ENCODE data around the gene MAFG.

The MAFG gene

DNA sequence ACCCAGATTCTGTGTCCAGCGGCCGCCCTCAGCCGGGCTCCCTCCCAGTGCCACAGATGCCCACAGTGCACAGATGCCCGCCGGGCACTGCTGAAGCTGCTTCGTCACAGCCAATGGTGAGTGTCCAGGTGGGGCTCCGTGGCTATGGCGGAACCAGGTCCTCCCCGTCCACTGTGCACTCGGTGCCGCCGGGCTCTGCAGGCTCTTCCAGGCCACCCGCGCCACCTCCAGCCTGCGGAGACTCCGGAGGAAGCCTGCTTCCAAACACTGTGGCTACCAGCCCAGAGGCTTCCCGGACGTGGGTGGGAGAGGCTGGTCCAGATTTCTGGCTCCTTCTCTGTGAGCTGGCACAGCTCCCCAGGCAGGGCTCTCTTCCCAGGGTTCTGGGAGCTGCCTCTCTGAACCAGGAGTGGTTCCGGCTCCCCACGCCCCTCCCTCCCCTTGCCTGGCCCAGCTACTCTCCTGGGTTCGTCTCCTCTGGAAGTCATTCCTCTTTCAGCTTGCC lies 12.4 kb upstream of the MAFG start:
- DNase-seq (ENCODE audit: low read depth, low spot score), result no peak

GRCh38 chr17:81939218-81939617 lies 11.7 kb upstream of the MAFG start:
- DNase-seq (ENCODE audit: low read depth, low spot score), result no peak

DNA sequence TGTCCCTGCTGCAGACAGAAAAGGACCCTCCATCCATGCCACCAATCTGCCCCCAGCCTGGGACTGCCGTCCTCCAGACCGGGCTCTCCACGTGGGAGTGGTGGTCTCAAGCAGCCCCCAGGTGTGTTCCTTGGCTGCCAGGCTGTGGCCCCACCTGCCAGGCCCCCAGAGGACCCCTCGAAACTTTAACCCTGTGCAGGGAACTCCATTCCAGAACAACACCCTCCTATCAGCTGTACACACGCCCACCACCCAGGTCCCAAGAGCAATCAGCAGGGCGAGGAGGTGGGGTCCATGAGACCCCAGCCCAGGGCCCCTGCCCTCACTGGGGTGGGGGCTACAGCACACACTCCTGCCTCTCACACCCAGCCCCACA lies 8.2 kb upstream of the MAFG start:
- DNase-seq (ENCODE audit: low read depth, low spot score), result no peak

GRCh38 chr17:81934850-81935708 lies 7.5 kb upstream of the MAFG start:
- DNase-seq (ENCODE audit: low read depth, low spot score), result no peak

DNA sequence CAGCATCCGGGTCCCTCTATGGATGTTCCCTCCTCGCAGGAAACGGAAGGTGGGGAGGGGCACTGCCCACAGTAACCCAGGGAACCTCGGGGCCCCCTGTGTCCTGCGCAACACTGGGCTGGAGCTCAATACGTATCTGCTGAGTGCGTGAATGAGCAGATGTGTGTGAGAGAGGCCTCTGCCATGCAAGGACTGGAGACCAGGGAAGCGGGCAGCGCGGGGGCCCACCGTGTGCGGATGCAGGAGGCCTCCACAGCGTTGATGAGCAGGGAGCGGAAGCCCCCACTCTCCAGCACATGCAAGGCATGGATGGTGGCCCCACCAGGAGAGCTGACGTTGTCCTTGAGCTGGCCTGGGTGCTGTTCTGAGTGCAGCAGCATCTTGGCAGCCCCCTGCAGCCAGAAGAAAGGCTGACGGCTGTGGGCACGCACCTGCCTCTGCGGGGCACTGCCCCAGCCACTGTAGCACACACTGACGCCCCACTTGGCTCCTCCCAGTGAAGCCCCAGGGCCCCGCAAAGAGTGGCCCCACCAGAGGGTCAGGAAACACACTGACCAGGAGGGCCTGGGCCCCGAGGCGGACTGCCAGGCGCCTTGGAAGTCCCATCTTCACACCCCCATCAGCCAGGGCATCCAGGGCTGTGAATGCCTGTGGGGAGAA lies 6.7 kb upstream of the MAFG start:
- DNase-seq (ENCODE audit: low read depth, low spot score), result no peak

GRCh38 chr17:81933178-81933699 lies 5.7 kb upstream of the MAFG start:
- no peak for DNase-seq (ENCODE audit: low read depth, low spot score)

DNA sequence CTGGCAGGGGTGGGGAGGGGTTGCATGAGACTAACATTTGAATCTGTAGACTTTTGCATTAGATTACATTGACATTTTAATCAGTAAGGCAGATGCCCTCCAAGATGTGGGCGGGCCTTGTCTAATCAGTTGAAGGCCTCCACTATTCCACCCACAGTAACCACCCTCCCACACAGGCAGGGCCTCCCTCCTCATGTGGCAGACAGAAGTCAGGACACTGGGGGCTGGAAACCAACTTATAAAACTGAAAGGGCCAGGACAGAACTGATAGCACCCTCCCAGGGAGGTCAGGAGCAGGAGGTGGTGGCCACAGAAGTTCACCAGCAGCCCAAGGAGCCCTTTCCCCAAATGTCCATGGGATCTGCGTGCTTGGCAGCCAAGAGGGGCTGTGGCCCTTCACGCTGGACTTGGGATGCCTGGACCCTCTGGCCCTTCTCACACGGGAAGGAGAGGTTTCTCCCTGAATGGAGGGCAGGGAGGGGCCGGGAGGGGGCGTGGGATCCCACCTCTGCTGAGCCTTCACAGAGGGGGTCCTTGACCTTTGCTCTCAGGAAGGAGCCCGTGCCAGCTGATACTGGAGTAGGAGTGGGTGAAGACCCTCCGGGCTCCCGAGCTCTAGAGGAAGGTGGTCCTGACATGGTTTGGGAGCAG lies 4.9 kb upstream of the MAFG start:
- no peak for DNase-seq (ENCODE audit: low read depth, low spot score)

DNA sequence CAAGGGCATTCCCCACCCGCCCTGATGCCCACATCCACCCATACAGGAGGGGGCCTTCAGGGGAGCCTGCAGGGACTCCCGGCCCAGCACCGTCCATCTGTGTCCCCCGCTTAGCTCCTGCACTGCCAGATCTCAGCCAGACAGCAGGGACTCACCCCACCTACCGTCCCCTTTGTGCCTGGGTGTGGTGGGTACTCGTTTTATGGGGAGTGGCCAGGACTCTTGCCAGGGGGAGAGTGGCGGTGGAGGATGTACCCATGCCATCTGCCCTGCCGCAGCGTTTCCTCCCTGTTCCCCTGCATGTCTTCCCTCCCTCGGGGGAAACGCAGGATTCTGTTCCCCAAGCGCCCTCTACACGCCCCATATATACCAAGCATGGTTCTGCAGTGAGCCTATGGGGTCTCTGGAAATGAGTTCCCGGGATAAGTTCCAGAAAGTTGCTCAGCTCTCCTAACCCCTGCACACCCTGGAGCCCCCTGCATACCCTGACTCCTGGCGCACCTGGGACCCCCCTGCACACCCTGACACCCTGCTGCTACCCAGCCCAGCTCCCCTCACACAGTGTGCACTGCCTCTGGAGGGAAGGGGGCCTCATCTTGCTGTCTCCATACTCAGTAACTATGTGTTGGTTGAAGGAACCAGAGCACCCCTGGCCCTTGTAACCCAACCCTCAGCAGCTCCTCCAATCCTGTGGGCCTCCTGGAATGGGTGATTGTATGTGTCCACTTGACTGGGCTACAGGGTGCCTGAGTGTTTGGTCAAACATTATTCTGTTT lies 4.2 kb upstream of the MAFG start:
- no peak for DNase-seq (ENCODE audit: low read depth, low spot score)

DNA sequence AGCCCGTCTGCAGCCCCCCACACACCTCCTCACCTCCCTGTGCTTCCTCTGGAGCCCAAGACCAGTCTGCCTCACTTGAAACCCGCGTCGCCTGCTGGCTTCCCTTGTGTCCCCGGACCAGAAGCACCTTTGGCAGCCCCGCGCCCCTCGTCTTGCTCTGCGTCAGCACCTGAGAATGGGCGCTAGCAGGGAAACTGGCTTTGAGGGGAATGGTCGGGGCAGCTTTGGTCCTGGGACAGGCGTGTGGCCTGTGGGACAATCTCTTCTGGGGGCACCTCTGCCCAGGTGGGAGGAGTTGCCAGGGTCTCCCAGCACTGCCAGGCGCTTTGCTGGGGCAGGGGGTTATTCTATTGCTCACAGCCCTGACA lies 3.6 kb upstream of the MAFG start:
- no peak for DNase-seq (ENCODE audit: low read depth, low spot score)

DNA sequence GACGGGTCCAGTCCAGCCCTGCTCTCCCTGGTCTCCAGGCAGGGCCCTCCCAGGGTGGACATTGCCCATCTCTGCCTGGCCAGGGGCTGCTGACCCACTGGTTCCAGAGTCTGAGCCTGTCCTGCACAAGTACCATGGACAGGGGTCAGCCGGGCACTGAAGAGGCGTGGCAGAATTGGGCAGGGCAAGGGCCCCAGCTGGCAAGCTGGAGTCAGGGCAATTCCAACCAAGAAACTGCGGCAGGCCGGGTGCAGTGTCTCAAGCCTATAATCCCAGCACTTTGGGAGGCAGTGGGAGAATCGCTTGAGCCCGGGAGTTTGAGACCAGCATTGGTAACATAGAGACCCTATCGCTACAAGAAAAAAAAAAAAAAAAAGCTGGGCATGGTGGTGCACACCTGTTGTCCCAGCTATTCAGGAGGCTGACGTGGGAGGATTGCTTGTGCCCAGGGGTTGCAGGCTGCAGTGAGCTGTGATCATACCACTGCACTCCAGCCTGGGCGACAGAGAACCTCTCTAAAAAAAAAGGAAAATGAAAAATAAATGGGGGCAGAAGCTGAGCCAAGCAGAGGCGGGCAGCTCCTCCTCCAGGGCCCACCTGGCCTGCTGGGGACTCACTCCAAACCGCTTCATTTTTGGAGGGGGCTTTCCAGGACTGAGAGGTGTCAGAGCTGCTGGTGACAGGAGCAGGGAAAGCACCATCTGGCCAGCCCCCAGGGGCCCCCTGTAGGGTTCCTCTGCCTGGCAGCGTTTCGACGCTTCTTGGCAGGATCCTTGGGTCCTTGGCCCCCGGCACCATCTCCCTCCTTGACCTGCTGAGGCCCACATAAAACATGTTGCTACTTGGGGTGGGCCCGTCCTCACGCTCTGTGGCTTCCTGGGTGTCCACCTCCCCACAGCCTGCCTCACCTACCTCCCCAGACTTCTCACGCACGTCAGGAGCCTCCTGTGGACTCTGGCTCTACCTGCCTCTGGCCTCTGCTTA lies 2.9 kb upstream of the MAFG start:
- no peak for DNase-seq (ENCODE audit: low read depth, low spot score)

DNA sequence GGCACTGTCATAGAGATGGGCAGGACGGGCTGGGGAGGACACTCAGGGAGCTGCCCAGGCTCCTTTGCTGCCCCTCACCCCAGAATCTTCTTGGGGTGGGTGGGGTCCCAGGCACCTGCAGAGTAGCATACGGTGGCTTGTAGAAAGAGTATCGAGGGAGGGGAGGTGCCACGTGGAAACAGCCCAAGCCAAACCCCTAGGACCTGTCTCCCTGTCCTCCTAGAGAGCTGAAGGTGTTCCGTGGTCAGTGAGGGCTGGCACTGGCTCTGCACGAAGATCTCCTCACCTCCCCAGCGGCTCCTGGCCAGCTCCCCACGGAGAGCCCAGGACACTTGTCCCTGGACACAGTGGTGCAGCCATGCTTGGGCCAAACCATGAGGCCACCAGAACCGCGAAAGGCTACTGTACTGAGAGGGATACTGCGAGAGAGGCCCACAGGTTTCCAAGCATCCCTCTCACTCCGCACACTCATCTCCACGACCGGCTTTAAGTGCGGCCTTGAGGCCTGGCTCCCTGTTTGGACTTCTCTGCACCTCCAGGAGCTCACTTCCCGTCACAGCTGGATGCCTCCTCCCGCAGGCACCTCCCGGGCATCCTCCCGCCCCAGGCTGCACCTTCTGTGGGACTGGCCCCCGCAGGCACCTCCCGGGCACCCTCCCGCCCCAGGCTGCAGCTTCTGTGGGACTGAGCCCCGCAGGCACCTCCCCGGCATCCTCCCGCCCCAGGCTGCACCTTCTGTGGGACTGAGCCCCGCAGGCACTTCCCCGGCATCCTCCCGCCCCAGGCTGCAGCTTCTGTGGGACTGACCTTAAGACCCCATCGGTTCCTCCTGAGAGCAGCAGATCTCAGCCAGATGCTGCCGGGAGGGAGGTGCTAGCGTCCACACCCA lies 2.0 kb upstream of the MAFG start:
- no peak for DNase-seq (ENCODE audit: low read depth, low spot score)

DNA sequence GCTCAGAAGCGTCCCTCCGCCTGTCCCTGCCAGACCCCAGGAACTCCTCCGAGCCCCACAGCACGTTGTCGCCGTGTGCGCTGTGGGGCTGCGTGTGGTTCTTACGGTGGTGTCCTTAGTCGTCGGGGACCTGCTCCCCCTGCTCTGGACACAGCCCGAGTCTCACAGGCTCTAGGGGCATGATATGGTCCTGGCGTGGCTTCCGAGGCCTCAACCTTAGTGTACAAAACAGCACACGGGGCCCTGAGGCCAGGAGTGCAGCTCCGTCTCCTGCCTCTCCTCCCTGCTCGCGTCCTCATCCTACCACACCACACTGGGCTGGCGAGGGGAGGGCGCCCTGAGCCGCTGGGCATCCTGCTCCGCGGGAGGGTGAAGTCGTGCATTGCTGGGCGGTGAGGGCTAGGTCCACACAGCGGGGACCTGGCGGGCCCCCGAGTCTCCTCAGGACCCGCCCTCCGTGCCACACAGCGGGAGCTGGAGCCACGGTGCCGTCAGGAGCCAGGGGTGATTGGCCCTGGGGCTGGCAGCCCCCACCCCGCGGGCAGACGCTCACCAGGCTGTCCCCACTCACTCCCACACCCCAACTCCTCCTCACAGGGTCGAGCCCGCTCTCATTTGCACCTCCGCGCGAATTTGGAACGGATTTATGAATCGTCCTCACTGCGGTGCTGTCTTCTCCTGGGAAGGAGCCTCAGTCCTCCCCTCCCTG lies 1.2 kb upstream of the MAFG start:
- no peak for DNase-seq (ENCODE audit: low read depth, low spot score)

- no peak for DNase-seq (ENCODE audit: low read depth, low spot score)
Measured at GRCh38 chr17:81927152-81927652, 333 bp downstream of the MAFG start.

DNA sequence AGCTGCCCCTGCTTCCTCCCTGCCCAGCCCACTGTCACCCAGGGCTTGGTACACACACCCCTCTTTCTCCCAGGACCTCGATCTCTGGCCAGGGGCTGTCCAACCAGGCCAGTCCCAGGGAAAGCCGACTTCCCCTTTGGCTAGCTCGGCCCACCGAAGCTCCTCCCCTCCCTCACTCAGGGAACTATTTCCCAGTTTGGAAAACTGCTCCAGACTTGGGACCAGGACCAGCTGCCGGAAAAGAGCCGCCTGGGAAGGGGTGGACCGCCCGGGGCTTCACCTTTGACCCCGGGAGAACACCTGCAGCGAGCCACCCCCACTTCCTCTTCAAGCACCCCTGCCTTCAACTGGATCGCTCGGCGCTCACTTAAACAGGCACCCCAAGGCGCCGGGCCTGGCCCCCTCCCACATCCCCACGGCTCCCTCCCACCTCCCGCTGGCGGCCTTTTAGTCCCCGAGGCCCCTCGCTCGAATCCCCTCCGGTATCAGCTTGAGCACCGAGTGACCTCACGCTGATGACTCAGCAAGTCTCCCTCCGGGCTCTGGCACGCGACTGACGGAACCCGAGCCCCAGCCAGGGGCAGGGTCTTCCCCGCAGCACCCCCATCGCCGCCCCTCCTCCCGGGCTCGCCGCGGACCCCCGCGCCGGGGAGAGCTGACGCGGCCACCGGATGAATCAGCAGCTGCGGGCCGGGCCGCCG lies 934 bp downstream of the MAFG start:
- DNase-seq (ENCODE audit: low read depth, low spot score), result peak; percentile 34

- DNase-seq (ENCODE audit: low read depth, low spot score), result no peak
Measured at GRCh38 chr17:81925860-81926450, 1.6 kb downstream of the MAFG start.

- no peak for DNase-seq (ENCODE audit: low read depth, low spot score)
Measured at GRCh38 chr17:81924557-81925532, 2.7 kb downstream of the MAFG start.
